A673 (cell line): ENCODE data around the gene UQCRC2. TPM values are rescaled to one million over a fixed set of nuclear protein-coding genes. Genes with fewer than 3 reads are reported as not detected.

Source experiments
- BruUV-seq: library from RNA; stranded (reverse); fragments of 400-500 nt; replicated peaks from 2 replicates; lab custom pipeline; 2021; lab: Mats Ljungman, UMichigan
- CTCF ChIA-PET: fragments of 300-600 bp; sonication (Branson Sonifier 250); formaldehyde crosslinking; loops from one replicate; lab custom pipeline; 2022; ENCODE audit warnings: antibody characterized with exemption; lab: Charles Lee
- POLR2A ChIA-PET: fragments of 300-600 bp; sonication (Branson Sonifier 250); formaldehyde crosslinking; loops from one replicate; lab custom pipeline; 2022; ENCODE audit warnings: antibody characterized with exemption; ENCODE audit not compliant: low non-redundant PET; lab: Charles Lee
- DNase-seq: peaks from one replicate; pipeline ENCODE4 v3.0.0-alpha.2; 2015; ENCODE audit warnings: low spot score
- H3K27ac ChIP-seq: fragments of 200-600 bp; sonication (generic); 2 replicates; pipeline ENCODE4 v1.5.1; 2016; ENCODE audit warnings: mixed run types, low read depth, mild to moderate bottlenecking, mixed read lengths, antibody characterized with exemption, low read length; ENCODE audit not compliant: poor library complexity, severe bottlenecking
- H3K27me3 ChIP-seq: fragments of 200-600 bp; sonication (generic); replicated peaks from 2 replicates; pipeline ENCODE4 v1.6.1; 2017; ENCODE audit warnings: mixed run types, low read depth, mild to moderate bottlenecking, mixed read lengths, antibody characterized with exemption, low read length; ENCODE audit not compliant: insufficient read depth, poor library complexity
- H3K36me3 ChIP-seq: fragments of 200-600 bp; sonication (generic); 2 replicates; pipeline ENCODE4 v1.6.1; 2016; ENCODE audit warnings: mixed run types, mild to moderate bottlenecking, mixed read lengths, antibody characterized with exemption, low read length; ENCODE audit not compliant: insufficient read depth, poor library complexity, severe bottlenecking
- H3K4me1 ChIP-seq: fragments of 200-600 bp; sonication (generic); 2 replicates; pipeline ENCODE4 v1.6.1; 2017; ENCODE audit warnings: mixed run types, mild to moderate bottlenecking, mixed read lengths, antibody characterized with exemption, low read length; ENCODE audit not compliant: insufficient read depth, poor library complexity, severe bottlenecking
- H3K4me3 ChIP-seq: fragments of 200-600 bp; sonication (generic); 2 replicates; pipeline ENCODE4 v1.5.1; 2016; ENCODE audit warnings: low read depth, mixed run types, mild to moderate bottlenecking, mixed read lengths, low read length; ENCODE audit not compliant: poor library complexity, severe bottlenecking
- H3K9me3 ChIP-seq: fragments of 200-600 bp; sonication (generic); 2 replicates; pipeline ENCODE4 v1.6.1; 2016; ENCODE audit warnings: mixed run types, low read depth, mild to moderate bottlenecking, mixed read lengths, antibody characterized with exemption, low read length; ENCODE audit not compliant: poor library complexity, severe bottlenecking
- CTCF ChIP-seq: fragments of 300-800, 200-600 bp; sonication (generic); conservative IDR thresholded peaks from 2 replicates; pipeline ENCODE4 v1.5.1; 2017; ENCODE audit warnings: low read depth, mild to moderate bottlenecking, antibody characterized with exemption, low read length, moderate library complexity, mixed read lengths
- EZH2 ChIP-seq: fragments of 200-600 bp; sonication (generic); IDR thresholded peaks from 2 replicates; pipeline ENCODE4 v1.6.1; 2017; ENCODE audit warnings: borderline replicate concordance, low read depth, mild to moderate bottlenecking, mixed read lengths, antibody characterized with exemption, low read length; ENCODE audit not compliant: poor library complexity, severe bottlenecking
- intact Hi-C: fragments of 100-400 bp; cut with micrococcal nuclease; formaldehyde crosslinking; loops from one replicate; pipeline ENCODE4 v1.10.0; 2022; ENCODE audit not compliant: unreplicated experiment
- total RNA-seq: library from RNA; stranded (reverse); gene quantifications from 2 replicates; pipeline ENCODE4 v1.2.3, GENCODE V29; 2021

UQCRC2 gene
- total RNA-seq, 1 experiment from 2014 or later = 311 TPM

DNA sequence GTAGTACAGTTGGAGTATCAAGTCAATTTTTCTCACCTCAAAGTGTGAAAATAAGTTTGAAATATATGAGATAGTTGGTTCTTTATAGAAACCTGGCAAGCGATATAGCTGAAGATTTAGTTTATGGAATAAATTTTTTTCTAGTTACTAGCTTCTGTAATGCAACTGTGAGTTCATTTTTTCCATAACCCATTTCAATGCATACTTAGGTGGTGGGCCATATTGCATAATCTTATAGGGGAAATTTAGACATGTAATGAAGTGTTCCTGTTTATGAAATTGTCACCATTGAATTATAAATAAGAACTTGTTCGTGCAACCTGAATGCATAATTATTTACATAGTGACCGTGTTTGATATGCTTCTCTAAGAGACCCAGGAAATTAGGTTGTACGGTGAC lies 63.8 kb downstream of the UQCRC2 start:
- no peak for DNase-seq
- no peaks in the 10 kb centered on the region for H3K36me3 ChIP-seq
- ChIA-PET POLR2A (no interaction called here), CTCF (interaction anchor here (1.3 kb wide), 1 partner anchor 171 kb away, joined by 3 read pairs; no protein-coding TSS in a partner anchor)
- no peaks in the 10 kb centered on the region for H3K27me3 ChIP-seq
- H3K4me1 ChIP-seq = no peaks in the 10 kb centered on the region
- H3K4me3 ChIP-seq = no peak overlapping the region
- H3K27ac ChIP-seq = no peak overlapping the region
- no peaks in the 10 kb centered on the region for H3K9me3 ChIP-seq
- no TSS peak for BruUV-seq
- TF ChIP-seq CTCF (no peak), EZH2 (no peak)
- intact Hi-C loops = no loop called here

DNA sequence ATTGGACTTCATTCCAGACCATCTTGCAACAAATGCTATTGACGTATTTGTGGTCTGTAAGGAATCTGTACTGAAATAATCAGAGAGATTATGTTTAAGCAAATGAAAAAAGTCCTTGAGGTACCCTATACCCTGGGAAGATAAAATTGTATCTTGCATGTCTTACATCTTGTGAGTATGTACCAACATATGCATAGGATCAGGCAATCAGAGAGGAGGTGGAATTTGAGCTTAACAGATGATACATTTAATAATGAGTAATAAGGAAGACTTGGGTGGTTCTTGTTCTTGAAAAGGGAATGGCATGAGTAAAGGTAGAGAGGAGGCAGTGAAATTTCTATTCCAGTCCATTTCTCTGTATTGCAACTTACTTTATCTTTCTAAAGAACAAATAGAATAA lies 65.4 kb downstream of the UQCRC2 start:
- H3K36me3 ChIP-seq = no peaks in the 10 kb centered on the region
- no peaks in the 10 kb centered on the region for H3K9me3 ChIP-seq
- TF ChIP-seq CTCF (no peak), EZH2 (no peak)
- H3K27me3 ChIP-seq = no peaks in the 10 kb centered on the region
- ChIA-PET CTCF (no interaction called here), POLR2A (no interaction called here)
- intact Hi-C loops = no loop called here
- no peak overlapping the region for H3K4me3 ChIP-seq
- no peak for DNase-seq
- BruUV-seq = no TSS peak
- H3K4me1 ChIP-seq = no peaks in the 10 kb centered on the region
- no peak overlapping the region for H3K27ac ChIP-seq

GRCh38 chr16:22022151-22022550 lies 69.0 kb downstream of the UQCRC2 start:
- Histone ChIP-seq H3K27me3 (no peaks in the 10 kb centered on the region), H3K9me3 (no peaks in the 10 kb centered on the region), H3K4me3 (no peak overlapping the region), H3K36me3 (no peaks in the 10 kb centered on the region), H3K27ac (no peak overlapping the region), H3K4me1 (peaks cover 13% of the 10 kb centered on the region)
- BruUV-seq = no TSS peak
- POLR2A ChIA-PET = no interaction called here
- TF ChIP-seq CTCF = no peak
- TF ChIP-seq EZH2 = no peak
- no peak for DNase-seq
- CTCF ChIA-PET = no interaction called here
- intact Hi-C loops = no loop called here
